ENCODE results near the gene DPY19L1.

GRCh38 chr7:34946486-34946885 lies 90.8 kb downstream of the DPY19L1 start:
- TF ChIP-seq CTCF (conservative IDR thresholded peaks at IDR 0.05; ENCODE audit: low read depth, low read length) = no peak
- TF ChIP-seq EZH2 (IDR thresholded peaks at IDR 0.05; ENCODE audit: borderline replicate concordance, low read depth, low read length, poor library complexity, severe bottlenecking) = no peak

Measured in A673 (cell line).